Endothelial cell of umbilical vein (primary cell): ENCODE measurements around the gene CSMD2. TPM values are rescaled to one million over a fixed set of nuclear protein-coding genes. Genes with fewer than 3 reads are reported as not detected.

ENCODE experiments used
- BruUV-seq: library from RNA; stranded (reverse); fragments of 400-500 nt; replicated peaks from 2 replicates; lab custom pipeline; 2021; lab: Mats Ljungman, UMichigan
- CTCF ChIA-PET: fragments of 300-600, 350-600 bp; sonication (Branson Sonifier 250); formaldehyde crosslinking; loops from one replicate; lab custom pipeline; 2021; ENCODE audit warnings: antibody characterized with exemption, inconsistent platforms; lab: Charles Lee
- POLR2A ChIA-PET: fragments of 300-600, 350-600 bp; sonication (Branson Sonifier 250); formaldehyde crosslinking; loops from one replicate; lab custom pipeline; 2021; ENCODE audit warnings: antibody characterized with exemption, inconsistent platforms; lab: Charles Lee
- DNase-seq: peaks from one replicate; pipeline ENCODE4 v3.0.0-alpha.2; 2011; ENCODE audit warnings: low read depth, low spot score
- FAIRE-seq: peaks from 2 replicates; lab custom pipeline; 2011; peaks lifted over from hg19 to GRCh38; lab: Jason Lieb, UNC
- H2AFZ ChIP-seq: 2 replicates; pipeline ENCODE4 v1.6.0; 2012; ENCODE audit warnings: low read depth, low read length, control low read depth, inconsistent platforms
- H3K27ac ChIP-seq: 2 replicates; pipeline ENCODE4 v1.5.1; 2011; ENCODE audit warnings: low read depth, mild to moderate bottlenecking, control low read depth, low read length, moderate library complexity; ENCODE audit not compliant: insufficient read depth
- H3K27me3 ChIP-seq, 2 experiments: 2 replicates each; pipeline versions ENCODE4 v1.6.0 to v1.6.1; 2011; ENCODE audit warnings: low read length in 2 of 2, mixed read lengths in 1 of 2; ENCODE audit not compliant: control insufficient read depth in 2 of 2, insufficient read depth in 2 of 2
- H3K36me3 ChIP-seq, 2 experiments: 2 replicates in 1 of 2; 3 replicates in 1 of 2; pipeline ENCODE4 v1.5.1; 2011; ENCODE audit warnings: low read length in 2 of 2, mild to moderate bottlenecking in 1 of 2, moderate library complexity in 1 of 2; ENCODE audit not compliant: control insufficient read depth in 2 of 2, insufficient read depth in 2 of 2; ENCODE audit errors: extremely low read depth in 1 of 2
- H3K4me1 ChIP-seq: 3 replicates; pipeline ENCODE4 v1.5.1; 2011; ENCODE audit warnings: mild to moderate bottlenecking, low read length; ENCODE audit not compliant: control insufficient read depth, insufficient read depth; ENCODE audit errors: extremely low read depth
- H3K4me2 ChIP-seq: 2 replicates; pipeline ENCODE4 v1.6.1; 2011; ENCODE audit warnings: low read length, control low read depth, mixed read lengths; ENCODE audit not compliant: insufficient read depth
- H3K4me3 ChIP-seq, 3 experiments: fragments of 200-600 bp in 1 of 3; sonication (generic), shearing (Covaris generic) in 1 of 3; replicated peaks in 1 of 3; 2 replicates each; pipeline ENCODE4 v1.5.1; 2011 to 2016; ENCODE audit warnings: control low read depth in 3 of 3, low read length in 3 of 3, mild to moderate bottlenecking in 2 of 3, inconsistent platforms in 1 of 3, low read depth in 1 of 3, moderate library complexity in 1 of 3; ENCODE audit not compliant: insufficient read depth in 1 of 3
- H3K79me2 ChIP-seq: 2 replicates; pipeline ENCODE4 v1.6.0; 2012; ENCODE audit warnings: low read length, inconsistent platforms; ENCODE audit not compliant: control insufficient read depth, insufficient read depth
- H3K9ac ChIP-seq: replicated peaks from 2 replicates; pipeline ENCODE3; 2011; ENCODE audit warnings: low read length, control low read depth; ENCODE audit not compliant: insufficient read depth; ENCODE audit errors: extremely low read depth
- H3K9me1 ChIP-seq: replicated peaks from 3 replicates; pipeline ENCODE4 v1.6.0; 2011; ENCODE audit warnings: mild to moderate bottlenecking, low read length; ENCODE audit not compliant: control insufficient read depth, insufficient read depth; ENCODE audit errors: extremely low read depth
- H3K9me3 ChIP-seq: replicated peaks from 2 replicates; pipeline ENCODE4 v1.5.1; 2012; ENCODE audit warnings: low read length, inconsistent platforms; ENCODE audit not compliant: control insufficient read depth, insufficient read depth
- H4K20me1 ChIP-seq: replicated peaks from 2 replicates; pipeline ENCODE3; 2011; ENCODE audit warnings: mild to moderate bottlenecking, low read length; ENCODE audit not compliant: control insufficient read depth, insufficient read depth; ENCODE audit errors: extremely low read depth
- EZH2 ChIP-seq: IDR thresholded peaks from 2 replicates; pipeline ENCODE4 v1.6.1; 2012; ENCODE audit warnings: borderline replicate concordance, low read depth, mild to moderate bottlenecking, moderate library complexity, low read length, inconsistent platforms; ENCODE audit not compliant: severe bottlenecking
- FOS ChIP-seq: IDR thresholded peaks from 2 replicates; pipeline ENCODE4 v1.6.1; 2011; ENCODE audit warnings: mild to moderate bottlenecking, low read length, moderate library complexity, borderline replicate concordance; ENCODE audit not compliant: insufficient read depth
- GATA2 ChIP-seq: IDR thresholded peaks from 2 replicates; pipeline ENCODE4 v1.7.0; 2011; ENCODE audit warnings: low read depth, mild to moderate bottlenecking, moderate library complexity, mixed read lengths, low read length; ENCODE audit not compliant: insufficient read length, insufficient read depth
- JUN ChIP-seq: IDR thresholded peaks from 2 replicates; pipeline ENCODE4 v1.6.1; 2011; ENCODE audit warnings: borderline replicate concordance, low read depth; ENCODE audit not compliant: insufficient read length, insufficient read depth
- MYC ChIP-seq: IDR thresholded peaks from one replicate; pipeline ENCODE4 v1.6.1; 2011; ENCODE audit warnings: mild to moderate bottlenecking, low read depth, low read length
- POLR2A ChIP-seq: IDR thresholded peaks from 2 replicates; pipeline ENCODE4 v1.6.1; 2012; ENCODE audit warnings: low read depth, mild to moderate bottlenecking, control low read depth, low read length
- POLR2AphosphoS5 ChIP-seq: IDR thresholded peaks from 2 replicates; pipeline ENCODE4 v1.6.1; 2012; ENCODE audit warnings: low read depth, mild to moderate bottlenecking, control low read depth, low read length, moderate library complexity; ENCODE audit not compliant: insufficient read depth
- dilution Hi-C: fragments of 300-500 bp; cut with MboI; formaldehyde crosslinking; loops from one replicate; pipeline ENCODE4 v1.15.0; 2019; ENCODE audit warnings: low sequenced_read_pairs; ENCODE audit not compliant: extremely low pct_ligation_motif_present
- intact Hi-C: fragments of 100-400 bp; cut with micrococcal nuclease; formaldehyde crosslinking; loops from one replicate; pipeline ENCODE4 v1.10.0; 2022
- polyA plus RNA-seq, 4 experiments: library from polyadenylated mRNA; depleted of rRNA in 3 of 4; stranded (reverse) in 3 of 4; unstranded in 1 of 4; fragments of >200 nt; gene quantifications; 2 replicates each; pipeline versions ENCODE4 v1.2.1 to v1.2.3, GENCODE V29; 2011 to 2012; ENCODE audit warnings: missing spikeins in 1 of 4
- total RNA-seq: library from RNA; stranded (reverse); gene quantifications from 2 replicates; pipeline ENCODE4 v1.2.3, GENCODE V29; 2021
- TF ChIP-seq, protein P1 (sequence below): IDR thresholded peaks from 2 replicates; pipeline ENCODE4 v1.6.1; 2011; ENCODE audit not compliant: insufficient read depth, insufficient read length
- TF ChIP-seq, protein P2 (sequence below), 2 donors: IDR thresholded peaks; 1 replicate in 1 of 2; 2 replicates in 1 of 2; pipeline ENCODE4 v1.5.1; 2011; ENCODE audit warnings: low read length in 2 of 2, mild to moderate bottlenecking in 2 of 2, moderate library complexity in 2 of 2, control low read depth in 1 of 2, inconsistent platforms in 1 of 2, low read depth in 1 of 2; ENCODE audit not compliant: insufficient read depth in 1 of 2; ENCODE audit errors: extremely low read depth in 1 of 2

Gene CSMD2
- total and polyA plus RNA-seq, 2 donors (not counting 3 experiments of a cell fraction or from before 2014, with no cell fraction given): under 0.01 TPM; not detected in 1

DNA sequence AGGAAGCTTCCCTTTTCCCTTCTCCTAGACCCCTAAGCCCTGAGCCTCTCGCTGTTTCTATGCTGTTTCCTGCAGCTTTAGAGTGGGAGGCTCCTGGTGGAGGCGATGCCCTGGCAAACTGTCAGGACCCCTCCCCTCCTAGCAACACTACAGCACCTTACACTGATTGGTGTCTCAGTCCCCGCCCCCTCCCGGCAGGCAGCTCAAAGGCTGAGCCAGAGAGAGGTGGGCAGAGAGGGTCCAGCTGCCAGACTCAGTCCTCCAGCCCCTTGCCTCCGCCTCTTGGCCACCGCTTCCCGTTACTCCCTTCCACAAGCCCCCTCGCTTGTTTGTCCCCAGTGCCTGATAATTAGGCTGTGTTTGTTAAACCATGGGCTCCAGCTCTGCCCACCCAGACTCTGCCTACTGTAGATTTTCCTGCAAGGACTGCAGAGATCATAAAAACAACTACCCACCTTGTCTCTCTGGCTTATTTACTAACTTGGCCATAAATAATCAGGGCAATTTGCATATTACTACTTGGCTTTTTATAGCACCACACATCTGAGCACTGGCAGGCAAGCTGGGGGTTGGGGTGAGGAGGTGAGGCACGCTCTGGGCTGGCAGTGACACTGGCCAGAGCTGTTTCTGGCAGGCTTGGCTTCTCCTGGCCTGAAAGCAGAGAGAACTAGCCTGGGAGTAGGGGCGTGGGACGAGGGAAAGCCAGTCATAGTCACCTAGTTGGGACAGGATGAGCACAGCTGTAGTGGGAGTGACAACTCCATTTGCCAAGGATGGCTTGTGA, 107.5 kb downstream of the CSMD2 start:
- H3K9me1 ChIP-seq: no peaks in the 10 kb centered on the region
- ChIA-PET CTCF (no interaction called here), POLR2A (no interaction called here)
- H3K9ac ChIP-seq: no peak overlapping the region
- H3K4me3 ChIP-seq: no peak overlapping the region
- FAIRE-seq: no peak
- H3K4me2 ChIP-seq: no peak overlapping the region
- intact Hi-C loops: no loop called here
- dilution Hi-C loops: no loop called here
- no peaks in the 10 kb centered on the region for H3K36me3 ChIP-seq
- no peaks in the 10 kb centered on the region for H3K27me3 ChIP-seq
- no peaks in the 10 kb centered on the region for H4K20me1 ChIP-seq
- no peak for DNase-seq
- TF ChIP-seq GATA2 (no peak), FOS (no peak), MYC (no peak), EZH2 (no peak), POLR2AphosphoS5 (no peak), JUN (no peak), POLR2A (no peak)
- TF ChIP-seq, protein P1, sequence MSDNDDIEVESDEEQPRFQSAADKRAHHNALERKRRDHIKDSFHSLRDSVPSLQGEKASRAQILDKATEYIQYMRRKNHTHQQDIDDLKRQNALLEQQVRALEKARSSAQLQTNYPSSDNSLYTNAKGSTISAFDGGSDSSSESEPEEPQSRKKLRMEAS: no peak
- TF ChIP-seq, protein P2, sequence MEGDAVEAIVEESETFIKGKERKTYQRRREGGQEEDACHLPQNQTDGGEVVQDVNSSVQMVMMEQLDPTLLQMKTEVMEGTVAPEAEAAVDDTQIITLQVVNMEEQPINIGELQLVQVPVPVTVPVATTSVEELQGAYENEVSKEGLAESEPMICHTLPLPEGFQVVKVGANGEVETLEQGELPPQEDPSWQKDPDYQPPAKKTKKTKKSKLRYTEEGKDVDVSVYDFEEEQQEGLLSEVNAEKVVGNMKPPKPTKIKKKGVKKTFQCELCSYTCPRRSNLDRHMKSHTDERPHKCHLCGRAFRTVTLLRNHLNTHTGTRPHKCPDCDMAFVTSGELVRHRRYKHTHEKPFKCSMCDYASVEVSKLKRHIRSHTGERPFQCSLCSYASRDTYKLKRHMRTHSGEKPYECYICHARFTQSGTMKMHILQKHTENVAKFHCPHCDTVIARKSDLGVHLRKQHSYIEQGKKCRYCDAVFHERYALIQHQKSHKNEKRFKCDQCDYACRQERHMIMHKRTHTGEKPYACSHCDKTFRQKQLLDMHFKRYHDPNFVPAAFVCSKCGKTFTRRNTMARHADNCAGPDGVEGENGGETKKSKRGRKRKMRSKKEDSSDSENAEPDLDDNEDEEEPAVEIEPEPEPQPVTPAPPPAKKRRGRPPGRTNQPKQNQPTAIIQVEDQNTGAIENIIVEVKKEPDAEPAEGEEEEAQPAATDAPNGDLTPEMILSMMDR (IDR thresholded peaks at IDR 0.05; ENCODE audit: extremely low read depth in 1 of 2, insufficient read depth in 1 of 2, low read depth in 1 of 2, low read length in 2 of 2): no peak
- H3K27ac ChIP-seq: no peak overlapping the region
- no peaks in the 10 kb centered on the region for H3K79me2 ChIP-seq
- peaks cover 4% of the 10 kb centered on the region for H3K9me3 ChIP-seq
- H3K4me1 ChIP-seq: no peaks in the 10 kb centered on the region
- H2AFZ ChIP-seq: no peak overlapping the region
- BruUV-seq: no TSS peak
